Measurements from ENCODE around the gene TTC17.

DNA sequence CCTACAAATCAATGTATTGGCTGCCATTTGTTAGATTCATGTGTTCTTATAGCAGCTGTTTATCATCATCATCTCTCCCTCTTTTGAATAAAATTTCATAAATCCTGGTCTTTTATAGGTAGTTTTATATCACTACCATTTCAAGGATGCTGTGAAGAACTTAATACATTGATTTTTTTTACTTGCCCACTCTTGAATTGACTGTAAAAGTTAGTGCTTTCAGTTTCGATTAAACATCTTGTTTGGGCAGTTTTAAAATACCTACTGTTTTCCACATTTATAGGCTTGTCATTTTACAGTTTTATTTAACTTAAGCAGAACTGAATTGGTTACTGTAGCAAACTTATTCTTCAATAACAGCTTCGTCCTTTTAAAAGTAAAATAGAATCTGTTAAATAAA, 59.5 kb downstream of the TTC17 start:
- TF ChIP-seq EZH2phosphoT487 (IDR thresholded peaks at IDR 0.05; ENCODE audit: borderline replicate concordance, low read length) = no peak
- TF ChIP-seq EZH2 (IDR thresholded peaks at IDR 0.05; ENCODE audit: low read length, unreplicated experiment) = no peak

Data from PC-3 (cell line).